ENCODE results near the gene LGR4. TPM values are rescaled to one million over a fixed set of nuclear protein-coding genes. Genes with fewer than 3 reads are reported as not detected.

LGR4 gene
- total and polyA plus RNA-seq, 2 of the 4 experiments (the other 2 are of a cell fraction), result 2.9 to 6.8 TPM

GRCh38 chr11:27347359-27348339 lies 124.9 kb downstream of the LGR4 start:
- no CpG with 5 or more reads among the region's 5 CpGs for WGBS, 2 experiments (ENCODE audit: extremely low coverage in 2 of 2, insufficient read length in 1 of 2)
- Histone ChIP-seq H2BK15ac (ENCODE audit: low read depth, low read length) (no peak overlapping the region), H3K18ac (ENCODE audit: low read depth, low read length) (no peak overlapping the region), H4K5ac (ENCODE audit: low read depth, low read length) (no peak overlapping the region), H3K14ac (replicated peaks; ENCODE audit: low read depth, low read length) (peak overlapping the region; percentile 41; the same call in 1 of the 2 replicates), H3K9me3 (ENCODE audit: control insufficient read depth, insufficient read depth, low read length) (no peaks in the 10 kb centered on the region), H3K4me2 (ENCODE audit: low read depth, low read length) (no peak overlapping the region), H3K27ac (ENCODE audit: insufficient read depth, low read length) (no peak overlapping the region), H2AK5ac (ENCODE audit: low read depth, low read length) (no peak overlapping the region), H4K8ac (ENCODE audit: low read depth in 2 of 2, low read length in 2 of 2) (no peak overlapping the region), H3K4ac (ENCODE audit: low read depth, low read length) (no peak overlapping the region), H3K27me3 (ENCODE audit: control insufficient read depth, insufficient read depth, low read length) (no peaks in the 10 kb centered on the region), H2AFZ (replicated peaks; ENCODE audit: low read length, poor library complexity) (no peak overlapping the region), H3K4me3 (ENCODE audit: insufficient read depth, low read depth, low read length) (no peak overlapping the region), H3K79me1 (ENCODE audit: low read depth in 1 of 2, low read length in 2 of 2) (no peaks in the 10 kb centered on the region; a peak in 2 of 4 replicates), H3K4me1 (ENCODE audit: control insufficient read depth, insufficient read depth, low read length) (no peaks in the 10 kb centered on the region), H3K9me1 (ENCODE audit: insufficient read depth, low read length) (no peaks in the 10 kb centered on the region), H2BK120ac (ENCODE audit: low read depth, low read length) (no peak overlapping the region), H3K36me3 (ENCODE audit: control insufficient read depth, insufficient read depth, low read length) (peaks cover 2% of the 10 kb centered on the region; the same call in 1 of the 2 replicates), H2BK5ac (ENCODE audit: low read depth, low read length, poor library complexity, severe bottlenecking) (no peak overlapping the region), H4K91ac (ENCODE audit: insufficient read depth, low read depth, low read length) (no peak overlapping the region), H2AK9ac (replicated peaks; ENCODE audit: low read depth, low read length, poor library complexity) (no peak overlapping the region), H4K20me1 (ENCODE audit: insufficient read depth, low read length) (no peaks in the 10 kb centered on the region), H3K56ac (ENCODE audit: extremely low read depth, insufficient read depth, low read length) (no peak overlapping the region), H3K9ac (ENCODE audit: low read depth, low read length) (no peak overlapping the region), H3K23ac (ENCODE audit: low read depth, low read length) (no peak overlapping the region), H2BK20ac (ENCODE audit: low read depth, low read length) (0 out of 2 replicates have a peak overlapping the region, but pooled peaks have one; percentile 45)
- ChIA-PET CTCF (interaction anchor here (0.6 to 0.7 kb wide), 2 partner anchors 80 to 1170 kb away, joined by 3 to 6 read pairs; no protein-coding TSS in a partner anchor), POLR2A (ENCODE audit: unreplicated experiment) (no interaction called here)
- TF ChIP-seq CEBPB (IDR thresholded peaks at IDR 0.05; ENCODE audit: low read depth, low read length) (no peak), MAFK (IDR thresholded peaks at IDR 0.05; ENCODE audit: low read depth, low read length) (peak; percentile 49), USF2 (IDR thresholded peaks at IDR 0.05; ENCODE audit: low read depth, low read length) (no peak)
- BruUV-seq (replicated peaks), result no TSS peak
- intact Hi-C loops (cut with micrococcal nuclease) (no loop called here), in situ Hi-C loops (cut with MboI; ENCODE audit: low sequenced_read_pairs) (no loop called here), dilution Hi-C loops (cut with HindIII; ENCODE audit: low sequenced_read_pairs, unreplicated experiment) (no loop called here)
- ATAC-seq (ENCODE audit: low read depth), result no peak
- DNase-seq, result no peak

Measured in IMR-90 (cell line).